B cell (primary cell): ENCODE results near the gene NPR1. TPM values are rescaled to one million over a fixed set of nuclear protein-coding genes. Genes with fewer than 3 reads are reported as not detected.

Source experiments
- ATAC-seq: fragments of 200-7000 bp; cut with Tn5 transposase; one replicate; pipeline ENCODE4 v1.10.0; 2021; ENCODE audit warnings: low read depth, mild to moderate bottlenecking, moderate number of reproducible peaks, moderate library complexity
- CTCF ChIA-PET: fragments of 350-600 bp; sonication (Branson Sonifier 250); formaldehyde crosslinking; loops from one replicate; lab custom pipeline; 2021; ENCODE audit warnings: antibody characterized with exemption, inconsistent platforms; lab: Charles Lee
- POLR2A ChIA-PET: fragments of 350-600 bp; sonication (Branson Sonifier 250); formaldehyde crosslinking; loops from one replicate; lab custom pipeline; 2021; ENCODE audit warnings: antibody characterized with exemption; lab: Charles Lee
- DNase-seq: peaks from one replicate; pipeline ENCODE4 v3.0.0; 2013
- H2AFZ ChIP-seq: 2 replicates; pipeline ENCODE4 v1.6.1; 2012; ENCODE audit warnings: mild to moderate bottlenecking, low read depth, low read length; ENCODE audit not compliant: insufficient read depth, poor library complexity, severe bottlenecking
- H3K27ac ChIP-seq, 2 donors: 1 replicate in 1 of 2; 2 replicates in 1 of 2; pipeline ENCODE4 v1.5.1; 2012 to 2013; ENCODE audit warnings: low read length in 2 of 2, mild to moderate bottlenecking in 2 of 2, moderate library complexity in 1 of 2
- H3K27me3 ChIP-seq, 4 experiments: fragments of 200-600 bp in 1 of 4; sonication (generic) in 1 of 4; replicated peaks in 1 of 4; 1 replicate in 2 of 4; 2 replicates in 2 of 4; pipeline versions ENCODE4 v1.6.1 to v1.7.0; 2013 to 2016; ENCODE audit warnings: low read length in 3 of 4, mild to moderate bottlenecking in 2 of 4, mixed read lengths in 1 of 4, moderate library complexity in 1 of 4; ENCODE audit not compliant: insufficient read depth in 4 of 4, control insufficient read depth in 3 of 4; ENCODE audit errors: control extremely low read depth in 1 of 4
- H3K36me3 ChIP-seq, 2 experiments: replicated peaks in 1 of 2; 1 replicate in 1 of 2; 2 replicates in 1 of 2; pipeline versions ENCODE4 v1.6.1 to v1.7.1; 2013; ENCODE audit warnings: low read length in 1 of 2; ENCODE audit not compliant: insufficient read depth in 2 of 2, control insufficient read depth in 1 of 2; ENCODE audit errors: control extremely low read depth in 1 of 2, extremely low read depth in 1 of 2
- H3K4me1 ChIP-seq, 2 donors: fragments of 200-600 bp in 1 of 2; sonication (generic) in 1 of 2; 1 replicate in 1 of 2; 2 replicates in 1 of 2; pipeline versions ENCODE4 v1.5.1 to v1.6.1; 2013 to 2017; ENCODE audit warnings: low read length in 2 of 2; ENCODE audit not compliant: control insufficient read depth in 2 of 2, insufficient read depth in 2 of 2
- H3K4me2 ChIP-seq: replicated peaks from 2 replicates; pipeline ENCODE3; 2012; ENCODE audit warnings: mild to moderate bottlenecking, low read depth, low read length; ENCODE audit not compliant: poor library complexity, severe bottlenecking
- H3K4me3 ChIP-seq, 5 experiments: fragments of 200-600 bp in 1 of 5; sonication (generic) in 1 of 5; 1 replicate in 3 of 5; 2 replicates in 2 of 5; pipeline versions ENCODE4 v1.5.1 to v1.7.0; 2011 to 2016; ENCODE audit warnings: low read length in 4 of 5, mild to moderate bottlenecking in 4 of 5, low read depth in 2 of 5, control low read depth in 1 of 5, moderate library complexity in 1 of 5; ENCODE audit not compliant: insufficient read depth in 1 of 5; ENCODE audit errors: control extremely low read depth in 1 of 5, extremely low read depth in 1 of 5
- H3K79me2 ChIP-seq: fragments of 200-600 bp; sonication (generic); one replicate; pipeline ENCODE4 v1.6.0; 2016; ENCODE audit warnings: low read length; ENCODE audit not compliant: control insufficient read depth, insufficient read depth
- H3K9ac ChIP-seq: fragments of 200-600 bp; sonication (generic); 2 replicates; pipeline ENCODE4 v1.6.1; 2017; ENCODE audit warnings: mild to moderate bottlenecking, low read length, moderate library complexity
- H3K9me3 ChIP-seq, 3 donors: one replicate each; pipeline versions ENCODE4 v1.6.1 to v1.7.1; 2013; ENCODE audit warnings: low read length in 2 of 3; ENCODE audit not compliant: control insufficient read depth in 2 of 3, insufficient read depth in 1 of 3; ENCODE audit errors: control extremely low read depth in 1 of 3
- H4K20me1 ChIP-seq: 2 replicates; pipeline ENCODE4 v1.6.0; 2012; ENCODE audit warnings: mild to moderate bottlenecking, low read length; ENCODE audit not compliant: insufficient read depth, control insufficient read depth, poor library complexity, severe bottlenecking
- H3K27ac Mint-ChIP-seq: one replicate; pipeline ENCODE4 v1.8.0; 2021; ENCODE audit warnings: mixed read lengths
- H3K27me3 Mint-ChIP-seq: one replicate; pipeline ENCODE4 v1.8.0; 2021; ENCODE audit warnings: mixed read lengths
- H3K4me1 Mint-ChIP-seq: one replicate; pipeline ENCODE4 v1.8.0; 2021; ENCODE audit warnings: mixed read lengths
- H3K4me3 Mint-ChIP-seq: one replicate; pipeline ENCODE4 v1.8.0; 2021; ENCODE audit warnings: mixed read lengths
- H3K9me3 Mint-ChIP-seq: one replicate; pipeline ENCODE4 v1.8.0; 2022; ENCODE audit warnings: mixed read lengths; ENCODE audit not compliant: insufficient read depth
- CTCF ChIP-seq: fragments of 200-600 bp; IDR thresholded peaks from one replicate; pipeline ENCODE4 v1.8.0; 2022; ENCODE audit warnings: antibody characterized with exemption, mild to moderate bottlenecking
- EZH2 ChIP-seq: IDR thresholded peaks from 2 replicates; pipeline ENCODE4 v1.6.1; 2012; ENCODE audit warnings: borderline replicate concordance, low read depth, mild to moderate bottlenecking, moderate library complexity, low read length; ENCODE audit not compliant: insufficient read depth, poor library complexity, severe bottlenecking
- WGBS: methylation state at CpG from one replicate; pipeline ENCODE4 v1.1.5; 2013; ENCODE audit warnings: missing lambda C conversion rate; ENCODE audit not compliant: insufficient coverage; 5-methylcytosine and 5-hydroxymethylcytosine counted together
- intact Hi-C: fragments of 100-400 bp; cut with micrococcal nuclease; formaldehyde crosslinking; loops from one replicate; pipeline ENCODE4 v1.10.0; 2022
- polyA plus RNA-seq: library from polyadenylated mRNA; depleted of rRNA; stranded (reverse); fragments of >200 nt; gene quantifications from 2 replicates; pipeline ENCODE4 v1.2.3, GENCODE V29; 2012
- total RNA-seq, 2 donors: library from RNA; stranded (reverse); fragments of 120-200 nt in 1 of 2; gene quantifications; 1 replicate in 1 of 2; 2 replicates in 1 of 2; pipeline versions ENCODE4 v1.2.3 to v1.2.4, GENCODE V29; 2013 to 2022

The NPR1 gene
- total and polyA plus RNA-seq, 2 donors (not counting 1 experiment from before 2014, with no cell fraction given): 0.37 TPM; not detected in 1

- H3K79me2 ChIP-seq: peaks cover 2% of the 10 kb centered on the region
- CTCF ChIA-PET: interaction anchor here (1.1 to 3.4 kb wide), 3 partner anchors 57 to 119 kb away, joined by 3 to 26 read pairs (median 3); no protein-coding TSS in a partner anchor
- H3K27ac Mint-ChIP-seq: peak overlapping the region; percentile 20
- H3K4me3 ChIP-seq: no peak overlapping the region
- WGBS: 98% methylated on average over 5 of the region's 5 CpGs
- intact Hi-C loops: no loop called here
- TF ChIP-seq EZH2: no peak
- no peak for TF ChIP-seq CTCF
- H3K27ac ChIP-seq: no peak overlapping the region
- peaks cover 28% of the 10 kb centered on the region for H3K4me1 Mint-ChIP-seq
- peaks cover 0 to 7% (median 0%) of the 10 kb centered on the region in 3 donors for H3K9me3 ChIP-seq
- no peak overlapping the region for H2AFZ ChIP-seq
- H3K9ac ChIP-seq: no peak overlapping the region
- H4K20me1 ChIP-seq: no peaks in the 10 kb centered on the region
- DNase-seq (no peak), ATAC-seq (no peak)
- peaks cover 13 to 34% of the 10 kb centered on the region in 2 donors for H3K4me1 ChIP-seq
- H3K9me3 Mint-ChIP-seq: no peaks in the 10 kb centered on the region
- no peaks in the 10 kb centered on the region for H3K27me3 Mint-ChIP-seq
- POLR2A ChIA-PET: no interaction called here
- H3K36me3 ChIP-seq: no peaks in the 10 kb centered on the region
- no peak overlapping the region for H3K4me3 Mint-ChIP-seq
- H3K27me3 ChIP-seq: peaks cover 0 to 4% (median 0%) of the 10 kb centered on the region in 4 experiments
- no peak overlapping the region for H3K4me2 ChIP-seq
Observed at GRCh38 chr1:153629343-153629665, 49.2 kb upstream of the NPR1 start.

DNA sequence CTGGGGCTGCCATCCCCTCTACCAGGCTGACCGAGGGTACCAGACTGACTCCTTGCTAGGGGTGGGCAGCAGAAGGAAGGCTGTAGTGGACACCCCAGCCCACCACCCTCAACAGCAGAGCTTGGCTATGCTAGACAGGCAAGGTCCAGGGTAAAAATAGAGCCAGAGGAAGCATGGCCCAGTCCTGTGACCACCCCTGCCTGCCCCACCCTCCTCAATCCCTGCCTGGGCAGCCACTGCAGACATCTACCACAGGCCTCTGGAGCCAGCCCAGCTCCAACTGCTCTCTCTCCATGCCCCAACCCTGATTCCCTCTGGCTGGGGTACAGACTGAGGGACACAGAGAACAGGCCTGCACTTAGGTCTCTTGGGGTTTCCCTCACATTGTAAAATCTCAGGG lies 48.5 kb upstream of the NPR1 start:
- Histone ChIP-seq H3K9me3 (peaks cover 0 to 7% (median 0%) of the 10 kb centered on the region in 3 donors), H3K9ac (no peak overlapping the region), H3K4me1 (peaks cover 13 to 37% of the 10 kb centered on the region in 2 donors), H3K36me3 (no peaks in the 10 kb centered on the region), H3K4me3 (no peak overlapping the region), H3K27me3 (peaks cover 0 to 4% (median 0%) of the 10 kb centered on the region in 4 experiments), H3K27ac (no peak overlapping the region), H4K20me1 (no peaks in the 10 kb centered on the region), H3K79me2 (peaks cover 8% of the 10 kb centered on the region), H3K4me2 (no peak overlapping the region), H2AFZ (no peak overlapping the region)
- no peak overlapping the region for H3K27ac Mint-ChIP-seq
- CTCF ChIA-PET: interaction anchor here (1.1 to 1.3 kb wide), 3 partner anchors 58 to 120 kb away, joined by 3 read pairs; no protein-coding TSS in a partner anchor
- no peak overlapping the region for H3K4me3 Mint-ChIP-seq
- no CpG with 5 or more reads among the region's 1 CpG for WGBS
- no peak for ATAC-seq
- TF ChIP-seq EZH2 (no peak), CTCF (no peak)
- no peaks in the 10 kb centered on the region for H3K9me3 Mint-ChIP-seq
- POLR2A ChIA-PET: no interaction called here
- no peaks in the 10 kb centered on the region for H3K27me3 Mint-ChIP-seq
- peaks cover 31% of the 10 kb centered on the region for H3K4me1 Mint-ChIP-seq
- DNase-seq: no peak
- intact Hi-C loops: loop anchor here (10.0 kb wide), 1 partner anchor 95 kb away; the partner anchor contains the start of gene S100A6
